Measurements from ENCODE around the gene PINLYP.

DNA sequence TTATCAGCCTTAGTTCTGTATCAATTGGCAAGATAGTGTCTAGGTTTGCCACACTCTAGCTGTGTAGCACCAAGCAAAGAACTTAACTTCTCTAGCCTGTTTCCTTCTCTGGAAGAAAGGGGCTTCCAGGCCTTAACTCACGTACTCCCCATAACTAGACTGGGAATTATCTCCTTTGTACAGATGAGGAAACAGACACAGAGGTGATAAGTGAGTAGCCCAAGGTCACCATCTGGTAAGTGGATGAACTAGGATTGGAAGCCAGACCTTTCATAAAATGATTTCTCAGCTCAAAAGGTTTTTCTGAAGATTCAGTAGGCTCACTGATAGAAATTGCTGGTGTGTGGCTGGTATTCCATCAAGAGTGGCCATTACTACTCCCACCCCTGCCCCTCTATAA is 40.7 kb downstream of the PINLYP start:
- no peak for TF ChIP-seq CTCF (IDR thresholded peaks at IDR 0.05; ENCODE audit: low read length)
- no peak for TF ChIP-seq EZH2 (IDR thresholded peaks at IDR 0.05; ENCODE audit: borderline replicate concordance, low read length)
